ENCODE results near the gene ADAMTS6. TPM values are rescaled to one million over a fixed set of nuclear protein-coding genes. Genes with fewer than 3 reads are reported as not detected.

Gene ADAMTS6
- total and polyA plus RNA-seq, 2 experiments from 2014 or later: 0.78 to 2.0 TPM

GRCh38 chr5:65363499-65363898 is 118.2 kb downstream of the ADAMTS6 start:
- Histone ChIP-seq H3K4me2 (peak overlapping the region; percentile 7; the same call in 1 of the 2 replicates), H3K4me3 (no peak overlapping the region), H3K27me3 (ENCODE audit: insufficient read depth) (no peaks in the 10 kb centered on the region), H4K20me1 (replicated peaks; ENCODE audit: insufficient read depth) (no peaks in the 10 kb centered on the region), H2AFZ (no peak overlapping the region), H3K9me2 (ENCODE audit: insufficient read depth) (no peaks in the 10 kb centered on the region), H3K4me1 (ENCODE audit: insufficient read depth) (peaks cover 14% of the 10 kb centered on the region), H3K79me2 (replicated peaks; ENCODE audit: insufficient read depth) (no peaks in the 10 kb centered on the region), H3K27ac (ENCODE audit: low read depth) (no peak overlapping the region), H3F3A (replicated peaks; ENCODE audit: low read depth) (no peaks in the 10 kb centered on the region), H3K36me3 (ENCODE audit: insufficient read depth) (no peaks in the 10 kb centered on the region)
- DNase-seq (ENCODE audit: low spot score) (no peak), ATAC-seq (no peak)
- Mint-ChIP-seq H3K4me1 (peaks cover 24% of the 10 kb centered on the region; the same call in 2 of the 3 replicates), H3K9me3 (no peaks in the 10 kb centered on the region), H3K27ac (no peak overlapping the region), H3K27me3 (ENCODE audit: insufficient read depth, low read depth, poor library complexity) (no peaks in the 10 kb centered on the region), H3K36me3 (ENCODE audit: low read depth) (no peaks in the 10 kb centered on the region), H3K4me3 (no peak overlapping the region)
- TF ChIP-seq ETS1 (IDR thresholded peaks at IDR 0.05): no peak
- no peak for TF ChIP-seq EZH2phosphoT487 (IDR thresholded peaks at IDR 0.05; ENCODE audit: unreplicated experiment)
- TF ChIP-seq ZNF331 (CRISPR knock-in tag; IDR thresholded peaks at IDR 0.05; ENCODE audit: low read depth): no peak
- TF ChIP-seq STAT1 (IDR thresholded peaks at IDR 0.05; ENCODE audit: unreplicated experiment): no peak
- TF ChIP-seq NANOG (IDR thresholded peaks at IDR 0.05; ENCODE audit: borderline replicate concordance): no peak
- TF ChIP-seq ZNF114 (CRISPR knock-in tag; IDR thresholded peaks at IDR 0.05): no peak
- no peak for TF ChIP-seq REST (IDR thresholded peaks at IDR 0.05; ENCODE audit: unreplicated experiment)
- TF ChIP-seq CTCF (conservative IDR thresholded peaks at IDR 0.05; ENCODE audit: low read depth in 2 of 2): no peak
- TF ChIP-seq CREB1 (CRISPR knock-in tag; IDR thresholded peaks at IDR 0.05; ENCODE audit: low read depth): no peak
- TF ChIP-seq EZH2 (IDR thresholded peaks at IDR 0.05; ENCODE audit: low read depth, unreplicated experiment): no peak
- no peak for TF ChIP-seq ZNF462 (CRISPR knock-in tag; IDR thresholded peaks at IDR 0.05)
- no peak for TF ChIP-seq JUNB (IDR thresholded peaks at IDR 0.05; ENCODE audit: unreplicated experiment)
- TF ChIP-seq POLR2AphosphoS5 (IDR thresholded peaks at IDR 0.05; ENCODE audit: low read depth): no peak

Measured in GM23338 (cell line).